CD1c-positive myeloid dendritic cell (primary cell): Measurements from ENCODE around the gene RBBP6.
"Not testable (repeated sequence)": the region's sequence is repeated elsewhere in the genome, so short reads cannot be mapped to it uniquely, and the experiment has no call there.

Experiments
- DNase-seq: peaks from one replicate; pipeline ENCODE4 v3.0.0-alpha.2; 2016; ENCODE audit errors: extremely low spot score

RBBP6 gene

DNA sequence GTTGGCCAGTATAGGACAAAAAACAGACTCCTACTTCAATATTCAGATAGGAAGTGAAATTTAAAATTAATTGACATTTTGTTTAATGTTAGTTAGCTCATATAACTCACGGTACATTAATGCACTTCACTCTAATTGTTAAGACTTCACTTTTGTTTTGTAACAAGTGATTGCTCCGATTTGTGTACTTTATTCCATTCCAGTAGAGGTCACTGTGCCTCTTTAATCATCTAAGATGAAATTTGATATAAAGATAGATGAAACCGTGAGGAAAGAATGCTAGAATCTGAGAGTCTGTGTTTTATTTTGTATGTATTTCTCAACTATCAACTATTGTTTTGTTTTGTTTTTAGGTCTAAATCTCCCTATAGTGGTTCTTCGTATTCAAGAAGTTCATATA lies 29.0 kb downstream of the RBBP6 start:
- no peak for DNase-seq

- DNase-seq = no peak
These were observed 31.7 kb downstream of the RBBP6 start for GRCh38 chr16:24571096-24571495.

- no peak for DNase-seq
These were observed 32.7 kb downstream of the RBBP6 start for GRCh38 chr16:24572069-24572468.

DNA sequence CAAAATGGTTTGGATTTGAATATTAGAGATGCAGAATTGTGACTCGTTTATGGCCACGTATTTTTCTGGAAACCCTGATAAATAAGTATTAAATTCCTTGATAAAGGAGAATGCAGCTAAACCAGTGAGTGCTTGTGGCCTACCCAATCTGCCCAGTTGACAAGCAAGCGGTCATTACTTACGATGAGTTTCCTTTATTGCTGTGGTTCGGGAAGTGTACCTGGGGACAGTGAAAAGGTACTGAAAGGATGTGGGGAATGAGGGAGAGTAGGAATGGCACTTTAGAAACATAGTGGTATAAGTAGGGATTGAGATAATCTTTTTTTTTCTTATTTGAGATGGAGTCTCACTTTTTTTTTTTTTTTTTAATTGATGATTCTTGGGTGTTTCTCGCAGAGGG lies 33.8 kb downstream of the RBBP6 start:
- no peak for DNase-seq

- DNase-seq = not testable (repeated sequence)
These were observed 35.4 kb downstream of the RBBP6 start for GRCh38 chr16:24574515-24575485.

- not testable (repeated sequence) for DNase-seq
These were observed 36.4 kb downstream of the RBBP6 start for GRCh38 chr16:24575791-24576190.

GRCh38 chr16:24577167-24577566 lies 37.8 kb downstream of the RBBP6 start:
- DNase-seq = no peak

DNA sequence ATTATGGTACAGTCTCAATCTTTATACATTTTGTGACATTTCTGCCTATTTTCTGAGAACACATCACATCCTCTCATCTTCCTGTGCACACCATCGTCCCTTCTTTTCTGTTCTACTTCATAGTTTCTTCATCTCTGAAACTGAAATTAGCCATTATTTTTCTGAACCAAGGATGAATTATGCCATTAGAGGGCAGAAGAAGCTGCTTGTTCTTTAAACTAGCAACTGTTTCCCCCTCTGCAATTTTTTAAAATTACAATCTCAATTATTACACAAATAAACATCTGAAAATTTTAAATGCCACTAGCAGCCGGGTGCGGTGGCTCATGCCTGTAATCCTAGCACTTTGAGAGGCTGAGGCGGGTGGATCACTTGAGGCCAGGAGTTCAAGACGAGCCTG lies 41.3 kb downstream of the RBBP6 start:
- no peak for DNase-seq

DNA sequence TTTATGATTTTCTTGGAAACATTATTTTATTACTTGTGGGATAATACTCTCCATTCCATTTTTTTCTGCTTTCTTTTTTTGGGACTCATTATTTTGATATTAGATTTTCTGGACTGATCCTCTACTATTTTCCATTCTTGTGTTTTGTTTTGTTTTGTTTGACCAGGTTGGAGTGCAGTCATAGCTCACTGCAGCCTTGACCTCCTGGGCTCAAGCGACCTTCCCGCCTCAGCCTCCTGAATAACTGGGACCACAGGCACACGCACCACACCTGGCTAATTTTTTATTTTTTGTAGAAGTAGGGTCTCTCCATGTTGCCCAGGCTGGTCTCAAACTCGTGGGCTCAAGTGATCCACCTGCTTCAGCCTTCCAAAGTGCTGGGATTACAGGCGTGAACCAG lies 44.1 kb downstream of the RBBP6 start:
- DNase-seq = no peak

- DNase-seq = no peak
These were observed 50.6 kb downstream of the RBBP6 start for GRCh38 chr16:24589997-24590396.

DNA sequence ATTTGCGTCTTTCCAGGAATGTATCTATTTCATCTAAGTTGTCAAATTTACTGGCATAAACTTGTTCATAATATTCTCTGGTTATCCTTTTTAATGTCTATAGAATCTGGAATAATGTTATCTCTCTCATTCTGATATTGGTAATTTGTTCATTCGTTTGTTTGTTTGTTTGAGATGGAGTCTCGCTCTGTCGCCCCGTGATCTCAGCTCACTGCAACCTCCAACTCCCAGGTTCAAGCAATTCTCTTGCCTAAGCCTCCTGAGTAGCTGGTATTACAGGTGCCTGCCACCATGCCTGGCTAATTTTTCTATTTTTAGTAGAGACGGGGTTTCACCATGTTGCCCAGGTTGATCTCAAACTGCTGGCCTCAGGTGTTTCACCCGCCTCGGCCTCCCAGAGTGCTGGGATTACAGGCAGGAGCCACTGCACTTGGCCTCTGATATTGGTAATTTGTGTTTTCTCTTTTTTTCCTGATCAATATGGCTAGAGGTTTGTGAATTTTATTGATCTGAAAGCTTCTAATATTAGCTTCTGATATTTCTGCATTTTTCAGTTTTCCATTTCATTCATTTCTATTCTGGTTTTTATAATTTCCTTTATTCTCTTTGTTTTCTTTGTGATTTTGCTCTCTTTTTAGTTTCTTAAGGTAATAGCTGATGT lies 59.5 kb downstream of the RBBP6 start:
- DNase-seq = no peak

DNA sequence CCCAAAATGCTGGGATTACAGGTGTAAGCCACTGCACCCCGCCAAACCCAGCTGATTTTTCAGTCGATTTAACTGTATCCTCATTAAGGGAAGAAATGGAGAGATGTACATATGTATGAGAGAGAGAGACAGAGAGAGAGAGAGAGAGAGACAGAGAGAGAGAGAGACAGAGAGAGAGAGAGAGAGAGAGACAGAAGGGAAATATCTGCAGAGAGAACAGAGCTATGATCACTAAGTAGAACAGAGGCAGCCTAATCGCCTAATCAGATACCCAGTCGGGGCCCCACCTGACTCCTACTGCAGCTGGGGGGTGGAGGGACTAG lies 70.0 kb downstream of the RBBP6 start:
- no peak for DNase-seq

GRCh38 chr16:24609740-24610415 lies 70.5 kb downstream of the RBBP6 start:
- DNase-seq = no peak

GRCh38 chr16:24610416-24610755 lies 71.0 kb downstream of the RBBP6 start:
- no peak for DNase-seq

GRCh38 chr16:24611310-24611709 lies 71.9 kb downstream of the RBBP6 start:
- DNase-seq = no peak

DNA sequence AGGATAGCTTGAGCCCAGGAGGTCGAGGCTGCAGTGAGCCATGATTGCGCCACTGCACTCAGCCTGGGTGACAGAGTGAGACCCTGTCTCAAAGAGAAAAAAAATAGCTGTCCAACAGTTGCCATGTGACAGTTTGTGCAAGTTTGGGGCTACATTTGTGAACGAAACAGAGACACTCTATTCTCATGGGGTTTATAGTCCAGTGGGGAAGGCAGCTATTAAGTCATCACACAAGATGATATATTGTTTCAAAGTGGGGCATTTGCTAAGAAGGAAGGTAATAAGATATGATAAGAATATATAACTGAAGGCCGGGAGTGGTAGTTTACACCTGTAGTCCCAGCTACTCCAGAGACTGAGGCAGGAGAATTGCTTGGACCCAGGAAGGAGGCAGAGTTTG lies 73.3 kb downstream of the RBBP6 start:
- no peak for DNase-seq

DNA sequence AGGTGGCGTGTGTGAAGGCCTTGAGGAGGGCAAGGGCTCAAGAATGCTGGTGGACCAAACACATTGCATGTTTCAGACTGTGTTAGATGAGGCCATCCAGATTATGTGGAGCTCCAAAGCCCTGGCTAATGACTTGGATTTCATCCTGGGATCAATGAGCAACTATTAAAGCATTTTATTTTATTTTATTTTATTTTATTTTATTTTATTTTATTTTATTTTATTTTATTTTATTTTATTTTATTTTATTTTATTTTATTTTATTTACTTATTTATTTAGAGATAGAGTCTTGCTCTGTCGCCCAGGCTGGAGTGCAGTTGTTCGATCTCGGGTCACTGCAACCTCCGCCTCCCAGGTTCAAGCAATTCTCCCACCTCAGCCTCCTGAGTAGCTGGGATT lies 73.9 kb downstream of the RBBP6 start:
- DNase-seq = not testable (repeated sequence)

GRCh38 chr16:24617502-24617901 lies 78.1 kb downstream of the RBBP6 start:
- no peak for DNase-seq
